Esophagus muscularis mucosa (tissue), 4 donors: Measurements from ENCODE around the gene GRID2. TPM values are rescaled to one million over a fixed set of nuclear protein-coding genes. Genes with fewer than 3 reads are reported as not detected.

ENCODE experiments used
- DNase-seq: peaks from one replicate; pipeline ENCODE4 v3.0.0-alpha.2; 2017; ENCODE audit errors: extremely low spot score
- H3K27ac ChIP-seq, 4 donors: fragments of 200-600 bp; sonication (generic); replicated peaks in 1 of 4; 1 replicate in 3 of 4; 2 replicates in 1 of 4; pipeline ENCODE4 v1.5.1; 2016 to 2019; ENCODE audit warnings: mild to moderate bottlenecking in 1 of 4
- H3K27me3 ChIP-seq, 4 donors: fragments of 200-600 bp; sonication (generic); one replicate each; pipeline versions ENCODE4 v1.5.1 to v1.6.0; 2016 to 2019
- H3K36me3 ChIP-seq, 4 donors: fragments of 200-600 bp; sonication (generic); one replicate each; pipeline ENCODE4 v1.5.1; 2016 to 2019
- H3K4me1 ChIP-seq, 4 donors: fragments of 200-600 bp; sonication (generic); one replicate each; pipeline ENCODE4 v1.5.1; 2016 to 2019
- H3K4me3 ChIP-seq, 4 donors: fragments of 200-600 bp; sonication (generic); 1 replicate in 2 of 4; 2 replicates in 2 of 4; pipeline ENCODE4 v1.5.1; 2016 to 2019; ENCODE audit warnings: mild to moderate bottlenecking in 4 of 4, moderate library complexity in 1 of 4
- H3K9me3 ChIP-seq, 4 donors: fragments of 200-600 bp; sonication (generic); 1 replicate in 3 of 4; 2 replicates in 1 of 4; pipeline ENCODE4 v1.5.1; 2016 to 2019
- EP300 ChIP-seq: sonication (generic); formaldehyde crosslinking; IDR thresholded peaks from one replicate; pipeline ENCODE4 v1.6.1; 2017; ENCODE audit warnings: antibody characterized with exemption
- POLR2A ChIP-seq: fragments of 450-650 bp; IDR thresholded peaks from one replicate; pipeline ENCODE4 v1.6.1; 2017; ENCODE audit warnings: antibody characterized with exemption, moderate library complexity, mild to moderate bottlenecking, low read depth
- POLR2AphosphoS5 ChIP-seq, 2 donors: sonication (generic); formaldehyde crosslinking; IDR thresholded peaks; one replicate each; pipeline ENCODE4 v1.6.1; 2017; ENCODE audit warnings: antibody characterized with exemption in 2 of 2
- whole genome bisulfite sequencing: methylation state at CpG from one replicate; pipeline ENCODE4 v1.1.5; 2018; 5-methylcytosine and 5-hydroxymethylcytosine counted together
- intact Hi-C: fragments of 100-400 bp; cut with DNase I; formaldehyde crosslinking; loops from one replicate; pipeline ENCODE4 v1.15.1; 2023
- total RNA-seq, 4 donors: library from RNA; depleted of rRNA; stranded (reverse); fragments of >200 nt; gene quantifications; one replicate each; pipeline versions ENCODE4 v1.1.0 to v1.2.1, GENCODE V29; 2016
- TF ChIP-seq, protein P1 (sequence below), 3 experiments: fragments of 200-600 bp in 2 of 3; fragments of 450-650 bp in 1 of 3; sonication (generic) in 2 of 3; IDR thresholded peaks; one replicate each; pipeline ENCODE4 v1.5.1; 2017 to 2019; ENCODE audit warnings: antibody characterized with exemption in 3 of 3, mild to moderate bottlenecking in 2 of 3, moderate library complexity in 1 of 3

Gene GRID2
- total RNA-seq, 4 donors from 2014 or later = 0.06 to 0.17 TPM; not detected in 2

- Histone ChIP-seq H3K9me3 (no peaks in the 10 kb centered on the region), H3K27ac (no peak overlapping the region), H3K4me3 (no peak overlapping the region), H3K27me3 (no peaks in the 10 kb centered on the region), H3K36me3 (no peaks in the 10 kb centered on the region), H3K4me1 (no peaks in the 10 kb centered on the region)
- no peak for DNase-seq
- intact Hi-C loops = no loop called here
- 26% methylated on average over 3 of the region's 3 CpGs for whole genome bisulfite sequencing
- TF ChIP-seq EP300 (no peak), POLR2AphosphoS5 (IDR thresholded peaks at IDR 0.05) (no peak), POLR2A (no peak)
- TF ChIP-seq, protein P1, sequence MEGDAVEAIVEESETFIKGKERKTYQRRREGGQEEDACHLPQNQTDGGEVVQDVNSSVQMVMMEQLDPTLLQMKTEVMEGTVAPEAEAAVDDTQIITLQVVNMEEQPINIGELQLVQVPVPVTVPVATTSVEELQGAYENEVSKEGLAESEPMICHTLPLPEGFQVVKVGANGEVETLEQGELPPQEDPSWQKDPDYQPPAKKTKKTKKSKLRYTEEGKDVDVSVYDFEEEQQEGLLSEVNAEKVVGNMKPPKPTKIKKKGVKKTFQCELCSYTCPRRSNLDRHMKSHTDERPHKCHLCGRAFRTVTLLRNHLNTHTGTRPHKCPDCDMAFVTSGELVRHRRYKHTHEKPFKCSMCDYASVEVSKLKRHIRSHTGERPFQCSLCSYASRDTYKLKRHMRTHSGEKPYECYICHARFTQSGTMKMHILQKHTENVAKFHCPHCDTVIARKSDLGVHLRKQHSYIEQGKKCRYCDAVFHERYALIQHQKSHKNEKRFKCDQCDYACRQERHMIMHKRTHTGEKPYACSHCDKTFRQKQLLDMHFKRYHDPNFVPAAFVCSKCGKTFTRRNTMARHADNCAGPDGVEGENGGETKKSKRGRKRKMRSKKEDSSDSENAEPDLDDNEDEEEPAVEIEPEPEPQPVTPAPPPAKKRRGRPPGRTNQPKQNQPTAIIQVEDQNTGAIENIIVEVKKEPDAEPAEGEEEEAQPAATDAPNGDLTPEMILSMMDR (IDR thresholded peaks at IDR 0.05) = no peak
Observed at GRCh38 chr4:93501244-93501643, 1197.5 kb downstream of the GRID2 start.

DNA sequence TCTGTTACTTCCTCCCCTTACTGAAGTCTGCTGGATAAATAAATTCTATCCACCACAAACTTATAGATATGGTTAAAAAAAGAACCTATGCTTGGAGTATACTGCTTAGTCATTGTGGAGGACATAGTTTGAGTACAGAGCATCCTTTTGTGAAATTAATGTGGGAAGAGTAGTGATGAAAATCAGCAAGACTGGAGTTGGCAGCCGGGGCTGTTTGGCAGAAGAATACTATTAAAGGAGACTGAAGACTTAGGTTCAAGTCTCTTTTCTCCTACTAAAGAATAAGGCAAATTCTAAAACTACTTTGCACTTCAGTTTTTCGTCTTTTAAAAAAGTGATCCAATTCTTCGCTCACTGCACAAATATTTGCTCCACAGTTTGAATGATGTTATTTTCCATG, 1198.2 kb downstream of the GRID2 start:
- no peak overlapping the region for H3K4me3 ChIP-seq
- H3K27ac ChIP-seq = no peak overlapping the region
- H3K36me3 ChIP-seq = no peaks in the 10 kb centered on the region
- intact Hi-C loops = no loop called here
- no peak for TF ChIP-seq POLR2A
- TF ChIP-seq, protein P1 (IDR thresholded peaks at IDR 0.05) = no peak
- H3K9me3 ChIP-seq = no peaks in the 10 kb centered on the region
- DNase-seq = no peak
- no peaks in the 10 kb centered on the region for H3K27me3 ChIP-seq
- WGBS = 78% methylated on average over 3 of the region's 3 CpGs
- no peaks in the 10 kb centered on the region for H3K4me1 ChIP-seq

GRCh38 chr4:93502991-93503390, 1199.2 kb downstream of the GRID2 start:
- WGBS = 66% methylated on average over 2 of the region's 2 CpGs

DNA sequence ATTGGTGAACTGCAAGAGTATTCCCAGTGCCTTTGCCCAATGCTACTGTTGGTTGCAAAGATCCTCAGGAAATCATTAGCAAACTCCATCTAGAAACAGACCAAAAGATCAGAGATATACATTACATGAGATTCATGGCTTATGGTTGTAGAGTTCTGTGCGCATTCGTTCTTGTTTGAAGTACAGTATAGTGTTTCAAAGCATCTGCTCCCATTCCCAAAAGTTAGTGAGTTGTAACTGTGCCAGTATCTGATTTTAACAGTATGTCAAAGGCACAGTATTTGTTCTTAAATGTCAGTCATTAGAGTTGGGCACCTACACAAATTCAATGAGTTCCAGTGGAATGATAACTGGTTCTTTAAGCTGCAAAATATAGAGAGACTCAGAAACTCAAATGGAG, 1210.1 kb downstream of the GRID2 start:
- H3K4me1 ChIP-seq = no peaks in the 10 kb centered on the region
- intact Hi-C loops = no loop called here
- H3K27me3 ChIP-seq = no peaks in the 10 kb centered on the region
- no peaks in the 10 kb centered on the region for H3K9me3 ChIP-seq
- no peaks in the 10 kb centered on the region for H3K36me3 ChIP-seq
- no peak overlapping the region for H3K27ac ChIP-seq
- TF ChIP-seq EP300 (no peak), POLR2A (no peak), POLR2AphosphoS5 (IDR thresholded peaks at IDR 0.05) (no peak)
- TF ChIP-seq, protein P1 (IDR thresholded peaks at IDR 0.05) = no peak
- no peak overlapping the region for H3K4me3 ChIP-seq
- 84% methylated on average over 2 of the region's 2 CpGs for WGBS
- no peak for DNase-seq

More at GRCh38 chr4:93502991-93503390, 1199.2 kb downstream of the GRID2 start:
- no peak for TF ChIP-seq POLR2A
- no peak for TF ChIP-seq EP300
- TF ChIP-seq POLR2AphosphoS5 (IDR thresholded peaks at IDR 0.05) = no peak
- TF ChIP-seq, protein P1 (IDR thresholded peaks at IDR 0.05) = no peak
- DNase-seq = no peak
- Histone ChIP-seq H3K9me3 (no peaks in the 10 kb centered on the region), H3K4me1 (no peaks in the 10 kb centered on the region), H3K27ac (no peak overlapping the region), H3K36me3 (no peaks in the 10 kb centered on the region), H3K4me3 (no peak overlapping the region), H3K27me3 (no peaks in the 10 kb centered on the region)
- intact Hi-C loops = no loop called here

GRCh38 chr4:93515208-93515607, 1211.4 kb downstream of the GRID2 start:
- no peaks in the 10 kb centered on the region for H3K27me3 ChIP-seq
- H3K4me3 ChIP-seq = no peak overlapping the region
- no peaks in the 10 kb centered on the region for H3K9me3 ChIP-seq
- no peaks in the 10 kb centered on the region for H3K4me1 ChIP-seq
- no peaks in the 10 kb centered on the region for H3K36me3 ChIP-seq
- WGBS = 97% methylated on average over 7 of the region's 7 CpGs
- no peak overlapping the region for H3K27ac ChIP-seq
- TF ChIP-seq, protein P1 (IDR thresholded peaks at IDR 0.05) = no peak
- TF ChIP-seq POLR2AphosphoS5 (IDR thresholded peaks at IDR 0.05) (no peak), POLR2A (no peak), EP300 (no peak)
- no peak for DNase-seq
- intact Hi-C loops = no loop called here
